B cell (primary cell): ENCODE measurements around the gene PCGF5. TPM values are rescaled to one million over a fixed set of nuclear protein-coding genes. Genes with fewer than 3 reads are reported as not detected.
"Not testable (repeated sequence)": the region's sequence is repeated elsewhere in the genome, so short reads cannot be mapped to it uniquely, and the experiment has no call there.

ENCODE experiments used
- ATAC-seq: fragments of 200-7000 bp; cut with Tn5 transposase; one replicate; pipeline ENCODE4 v1.10.0; 2021; ENCODE audit warnings: low read depth, mild to moderate bottlenecking, moderate number of reproducible peaks, moderate library complexity
- CTCF ChIA-PET: fragments of 350-600 bp; sonication (Branson Sonifier 250); formaldehyde crosslinking; loops from one replicate; lab custom pipeline; 2021; ENCODE audit warnings: antibody characterized with exemption, inconsistent platforms; lab: Charles Lee
- POLR2A ChIA-PET: fragments of 350-600 bp; sonication (Branson Sonifier 250); formaldehyde crosslinking; loops from one replicate; lab custom pipeline; 2021; ENCODE audit warnings: antibody characterized with exemption; lab: Charles Lee
- DNase-seq: peaks from one replicate; pipeline ENCODE4 v3.0.0; 2013
- H2AFZ ChIP-seq: 2 replicates; pipeline ENCODE4 v1.6.1; 2012; ENCODE audit warnings: mild to moderate bottlenecking, low read depth, low read length; ENCODE audit not compliant: insufficient read depth, poor library complexity, severe bottlenecking
- H3K27ac ChIP-seq, 2 donors: 1 replicate in 1 of 2; 2 replicates in 1 of 2; pipeline ENCODE4 v1.5.1; 2012 to 2013; ENCODE audit warnings: low read length in 2 of 2, mild to moderate bottlenecking in 2 of 2, moderate library complexity in 1 of 2
- H3K27me3 ChIP-seq, 4 experiments: fragments of 200-600 bp in 1 of 4; sonication (generic) in 1 of 4; replicated peaks in 1 of 4; 1 replicate in 2 of 4; 2 replicates in 2 of 4; pipeline versions ENCODE4 v1.6.1 to v1.7.0; 2013 to 2016; ENCODE audit warnings: low read length in 3 of 4, mild to moderate bottlenecking in 2 of 4, mixed read lengths in 1 of 4, moderate library complexity in 1 of 4; ENCODE audit not compliant: insufficient read depth in 4 of 4, control insufficient read depth in 3 of 4; ENCODE audit errors: control extremely low read depth in 1 of 4
- H3K36me3 ChIP-seq, 2 experiments: replicated peaks in 1 of 2; 1 replicate in 1 of 2; 2 replicates in 1 of 2; pipeline versions ENCODE4 v1.6.1 to v1.7.1; 2013; ENCODE audit warnings: low read length in 1 of 2; ENCODE audit not compliant: insufficient read depth in 2 of 2, control insufficient read depth in 1 of 2; ENCODE audit errors: control extremely low read depth in 1 of 2, extremely low read depth in 1 of 2
- H3K4me1 ChIP-seq, 2 donors: fragments of 200-600 bp in 1 of 2; sonication (generic) in 1 of 2; 1 replicate in 1 of 2; 2 replicates in 1 of 2; pipeline versions ENCODE4 v1.5.1 to v1.6.1; 2013 to 2017; ENCODE audit warnings: low read length in 2 of 2; ENCODE audit not compliant: control insufficient read depth in 2 of 2, insufficient read depth in 2 of 2
- H3K4me2 ChIP-seq: replicated peaks from 2 replicates; pipeline ENCODE3; 2012; ENCODE audit warnings: mild to moderate bottlenecking, low read depth, low read length; ENCODE audit not compliant: poor library complexity, severe bottlenecking
- H3K4me3 ChIP-seq, 5 experiments: fragments of 200-600 bp in 1 of 5; sonication (generic) in 1 of 5; 1 replicate in 3 of 5; 2 replicates in 2 of 5; pipeline versions ENCODE4 v1.5.1 to v1.7.0; 2011 to 2016; ENCODE audit warnings: low read length in 4 of 5, mild to moderate bottlenecking in 4 of 5, low read depth in 2 of 5, control low read depth in 1 of 5, moderate library complexity in 1 of 5; ENCODE audit not compliant: insufficient read depth in 1 of 5; ENCODE audit errors: control extremely low read depth in 1 of 5, extremely low read depth in 1 of 5
- H3K79me2 ChIP-seq: fragments of 200-600 bp; sonication (generic); one replicate; pipeline ENCODE4 v1.6.0; 2016; ENCODE audit warnings: low read length; ENCODE audit not compliant: control insufficient read depth, insufficient read depth
- H3K9ac ChIP-seq: fragments of 200-600 bp; sonication (generic); 2 replicates; pipeline ENCODE4 v1.6.1; 2017; ENCODE audit warnings: mild to moderate bottlenecking, low read length, moderate library complexity
- H3K9me3 ChIP-seq, 3 donors: one replicate each; pipeline versions ENCODE4 v1.6.1 to v1.7.1; 2013; ENCODE audit warnings: low read length in 2 of 3; ENCODE audit not compliant: control insufficient read depth in 2 of 3, insufficient read depth in 1 of 3; ENCODE audit errors: control extremely low read depth in 1 of 3
- H4K20me1 ChIP-seq: 2 replicates; pipeline ENCODE4 v1.6.0; 2012; ENCODE audit warnings: mild to moderate bottlenecking, low read length; ENCODE audit not compliant: insufficient read depth, control insufficient read depth, poor library complexity, severe bottlenecking
- H3K27ac Mint-ChIP-seq: one replicate; pipeline ENCODE4 v1.8.0; 2021; ENCODE audit warnings: mixed read lengths
- H3K27me3 Mint-ChIP-seq: one replicate; pipeline ENCODE4 v1.8.0; 2021; ENCODE audit warnings: mixed read lengths
- H3K4me1 Mint-ChIP-seq: one replicate; pipeline ENCODE4 v1.8.0; 2021; ENCODE audit warnings: mixed read lengths
- H3K4me3 Mint-ChIP-seq: one replicate; pipeline ENCODE4 v1.8.0; 2021; ENCODE audit warnings: mixed read lengths
- H3K9me3 Mint-ChIP-seq: one replicate; pipeline ENCODE4 v1.8.0; 2022; ENCODE audit warnings: mixed read lengths; ENCODE audit not compliant: insufficient read depth
- CTCF ChIP-seq: fragments of 200-600 bp; IDR thresholded peaks from one replicate; pipeline ENCODE4 v1.8.0; 2022; ENCODE audit warnings: antibody characterized with exemption, mild to moderate bottlenecking
- EZH2 ChIP-seq: IDR thresholded peaks from 2 replicates; pipeline ENCODE4 v1.6.1; 2012; ENCODE audit warnings: borderline replicate concordance, low read depth, mild to moderate bottlenecking, moderate library complexity, low read length; ENCODE audit not compliant: insufficient read depth, poor library complexity, severe bottlenecking
- WGBS: methylation state at CpG from one replicate; pipeline ENCODE4 v1.1.5; 2013; ENCODE audit warnings: missing lambda C conversion rate; ENCODE audit not compliant: insufficient coverage; 5-methylcytosine and 5-hydroxymethylcytosine counted together
- intact Hi-C: fragments of 100-400 bp; cut with micrococcal nuclease; formaldehyde crosslinking; loops from one replicate; pipeline ENCODE4 v1.10.0; 2022
- polyA plus RNA-seq: library from polyadenylated mRNA; depleted of rRNA; stranded (reverse); fragments of >200 nt; gene quantifications from 2 replicates; pipeline ENCODE4 v1.2.3, GENCODE V29; 2012
- total RNA-seq, 2 donors: library from RNA; stranded (reverse); fragments of 120-200 nt in 1 of 2; gene quantifications; 1 replicate in 1 of 2; 2 replicates in 1 of 2; pipeline versions ENCODE4 v1.2.3 to v1.2.4, GENCODE V29; 2013 to 2022

PCGF5 gene
- total and polyA plus RNA-seq, 2 donors (not counting 1 experiment from before 2014, with no cell fraction given) = 37.6 to 102 TPM

- 7% methylated on average over 21 of the region's 23 CpGs for WGBS
- H3K9me3 ChIP-seq = no peaks in the 10 kb centered on the region
- H3K36me3 ChIP-seq = no peaks in the 10 kb centered on the region
- POLR2A ChIA-PET = no interaction called here
- no peaks in the 10 kb centered on the region for H3K79me2 ChIP-seq
- H3K4me1 ChIP-seq = peaks cover 11% of the 10 kb centered on the region in 2 donors
- DNase-seq = peak; percentile 85
- peak overlapping the region in 4 of 5 experiments; percentile 14 to 54 (median 48) for H3K4me3 ChIP-seq
- intact Hi-C loops = loop anchor here (5.0 kb wide), 1 partner anchor 109 kb away; no protein-coding TSS in a partner anchor
- no peak overlapping the region for H3K27ac ChIP-seq
- H3K27me3 Mint-ChIP-seq = peaks cover 21% of the 10 kb centered on the region
- peak overlapping the region; percentile 85 for H2AFZ ChIP-seq
- no peaks in the 10 kb centered on the region for H3K27me3 ChIP-seq
- no peaks in the 10 kb centered on the region for H3K9me3 Mint-ChIP-seq
- H3K4me2 ChIP-seq = peak overlapping the region; percentile 80
- H4K20me1 ChIP-seq = no peaks in the 10 kb centered on the region
- peaks cover 9% of the 10 kb centered on the region for H3K4me1 Mint-ChIP-seq
- H3K4me3 Mint-ChIP-seq = peak overlapping the region; percentile 75
- ATAC-seq = peak; percentile 94
- CTCF ChIA-PET = interaction anchor here (0.7 to 3.3 kb wide), 25 partner anchors 11 to 1537 kb away, joined by 3 to 36 read pairs (median 4); partner anchors contain the start of genes FGFBP3 and PPP1R3C
- TF ChIP-seq CTCF = peak; percentile 93
- no peak for TF ChIP-seq EZH2
- H3K9ac ChIP-seq = peak overlapping the region; percentile 59
- no peak overlapping the region for H3K27ac Mint-ChIP-seq
Measured at GRCh38 chr10:91298224-91298871, 77.9 kb downstream of the PCGF5 start.

GRCh38 chr10:91299999-91300575 is 79.6 kb downstream of the PCGF5 start:
- no peaks in the 10 kb centered on the region for H3K79me2 ChIP-seq
- no peak for ATAC-seq
- POLR2A ChIA-PET = no interaction called here
- H3K27me3 Mint-ChIP-seq = peaks cover 16% of the 10 kb centered on the region
- DNase-seq = no peak
- CTCF ChIA-PET = interaction anchor here (1.6 to 3.3 kb wide), 3 partner anchors 9 to 335 kb away, joined by 4 to 36 read pairs (median 25); partner anchors contain the start of gene PPP1R3C
- TF ChIP-seq CTCF = no peak
- H3K4me3 Mint-ChIP-seq = no peak overlapping the region
- no peak overlapping the region for H3K27ac Mint-ChIP-seq
- no peaks in the 10 kb centered on the region for H3K9me3 Mint-ChIP-seq
- H2AFZ ChIP-seq = no peak overlapping the region
- no peak overlapping the region for H3K4me2 ChIP-seq
- no peaks in the 10 kb centered on the region for H3K36me3 ChIP-seq
- H3K9ac ChIP-seq = no peak overlapping the region
- H3K27ac ChIP-seq = no peak overlapping the region
- H3K9me3 ChIP-seq = no peaks in the 10 kb centered on the region
- H4K20me1 ChIP-seq = no peaks in the 10 kb centered on the region
- H3K4me1 ChIP-seq = peaks cover 11% of the 10 kb centered on the region in 2 donors
- no CpG with 5 or more reads among the region's 1 CpG for WGBS
- no peak overlapping the region for H3K4me3 ChIP-seq
- H3K27me3 ChIP-seq = no peaks in the 10 kb centered on the region
- peaks cover 9% of the 10 kb centered on the region for H3K4me1 Mint-ChIP-seq
- intact Hi-C loops = loop anchor here (5.0 kb wide), 1 partner anchor 107 kb away; no protein-coding TSS in a partner anchor

- CTCF ChIA-PET, H3K36me3 ChIP-seq, H4K20me1 ChIP-seq, POLR2A ChIA-PET, H3K9ac ChIP-seq, H3K4me3 Mint-ChIP-seq, H3K27me3 ChIP-seq, H3K27me3 Mint-ChIP-seq, H3K4me1 Mint-ChIP-seq, H3K27ac Mint-ChIP-seq, H3K4me1 ChIP-seq, H3K4me2 ChIP-seq, H3K9me3 ChIP-seq, H2AFZ ChIP-seq, H3K4me3 ChIP-seq, H3K9me3 Mint-ChIP-seq, ATAC-seq, H3K27ac ChIP-seq, H3K79me2 ChIP-seq, intact Hi-C loops, DNase-seq: not testable (repeated sequence)
- WGBS = 94% methylated on average over 3 of the region's 3 CpGs
Measured at GRCh38 chr10:91302946-91303345, 82.5 kb downstream of the PCGF5 start.
